ENCODE data around the gene CEP128. TPM values are rescaled to one million over a fixed set of nuclear protein-coding genes. Genes with fewer than 3 reads are reported as not detected.

CEP128 gene
- total RNA-seq, 1 experiment from 2014 or later, result 27.3 TPM

- TF ChIP-seq EZH2 (IDR thresholded peaks at IDR 0.05; ENCODE audit: borderline replicate concordance, low read depth, low read length, poor library complexity, severe bottlenecking) (no peak), CTCF (conservative IDR thresholded peaks at IDR 0.05; ENCODE audit: low read depth, low read length) (no peak)
- BruUV-seq (replicated peaks), result no TSS peak
- Histone ChIP-seq H3K27me3 (replicated peaks; ENCODE audit: insufficient read depth, low read depth, low read length, poor library complexity) (no peaks in the 10 kb centered on the region), H3K27ac (ENCODE audit: low read depth, low read length, poor library complexity, severe bottlenecking) (no peak overlapping the region), H3K4me1 (ENCODE audit: insufficient read depth, low read length, poor library complexity, severe bottlenecking) (no peaks in the 10 kb centered on the region), H3K36me3 (ENCODE audit: insufficient read depth, low read length, poor library complexity, severe bottlenecking) (no peaks in the 10 kb centered on the region), H3K9me3 (ENCODE audit: low read depth, low read length, poor library complexity, severe bottlenecking) (peaks cover under 1% of the 10 kb centered on the region), H3K4me3 (ENCODE audit: low read depth, low read length, poor library complexity, severe bottlenecking) (no peak overlapping the region)
- intact Hi-C loops (cut with micrococcal nuclease; ENCODE audit: unreplicated experiment), result no loop called here
- ChIA-PET CTCF (no interaction called here), POLR2A (ENCODE audit: low non-redundant PET) (no interaction called here)
- no peak for DNase-seq (ENCODE audit: low spot score)
Observed at GRCh38 chr14:80535171-80535570, 406.4 kb downstream of the CEP128 start.

- intact Hi-C loops (cut with micrococcal nuclease; ENCODE audit: unreplicated experiment), result no loop called here
- ChIA-PET CTCF (no interaction called here), POLR2A (ENCODE audit: low non-redundant PET) (no interaction called here)
Observed at GRCh38 chr14:80523518-80524117, 417.9 kb downstream of the CEP128 start.

GRCh38 chr14:80522936-80523335, 418.6 kb downstream of the CEP128 start:
- BruUV-seq (replicated peaks), result no TSS peak
- CTCF ChIA-PET, result no interaction called here

More at GRCh38 chr14:80523518-80524117, 417.9 kb downstream of the CEP128 start:
- Histone ChIP-seq H3K36me3 (ENCODE audit: insufficient read depth, low read length, poor library complexity, severe bottlenecking) (no peaks in the 10 kb centered on the region), H3K9me3 (ENCODE audit: low read depth, low read length, poor library complexity, severe bottlenecking) (no peaks in the 10 kb centered on the region), H3K4me1 (ENCODE audit: insufficient read depth, low read length, poor library complexity, severe bottlenecking) (no peaks in the 10 kb centered on the region), H3K4me3 (ENCODE audit: low read depth, low read length, poor library complexity, severe bottlenecking) (no peak overlapping the region), H3K27ac (ENCODE audit: low read depth, low read length, poor library complexity, severe bottlenecking) (no peak overlapping the region), H3K27me3 (replicated peaks; ENCODE audit: insufficient read depth, low read depth, low read length, poor library complexity) (no peaks in the 10 kb centered on the region)
- DNase-seq (ENCODE audit: low spot score), result no peak
- TF ChIP-seq EZH2 (IDR thresholded peaks at IDR 0.05; ENCODE audit: borderline replicate concordance, low read depth, low read length, poor library complexity, severe bottlenecking) (no peak), CTCF (conservative IDR thresholded peaks at IDR 0.05; ENCODE audit: low read depth, low read length) (no peak)
- BruUV-seq (replicated peaks), result no TSS peak

More at GRCh38 chr14:80522936-80523335, 418.6 kb downstream of the CEP128 start:
- H3K36me3 ChIP-seq (ENCODE audit: insufficient read depth, low read length, poor library complexity, severe bottlenecking), result no peaks in the 10 kb centered on the region
- no peak overlapping the region for H3K4me3 ChIP-seq (ENCODE audit: low read depth, low read length, poor library complexity, severe bottlenecking)
- TF ChIP-seq EZH2 (IDR thresholded peaks at IDR 0.05; ENCODE audit: borderline replicate concordance, low read depth, low read length, poor library complexity, severe bottlenecking) (no peak), CTCF (conservative IDR thresholded peaks at IDR 0.05; ENCODE audit: low read depth, low read length) (no peak)
- intact Hi-C loops (cut with micrococcal nuclease; ENCODE audit: unreplicated experiment), result no loop called here
- H3K27ac ChIP-seq (ENCODE audit: low read depth, low read length, poor library complexity, severe bottlenecking), result no peak overlapping the region
- POLR2A ChIA-PET (ENCODE audit: low non-redundant PET), result no interaction called here
- DNase-seq (ENCODE audit: low spot score), result no peak
- no peaks in the 10 kb centered on the region for H3K27me3 ChIP-seq (replicated peaks; ENCODE audit: insufficient read depth, low read depth, low read length, poor library complexity)
- H3K4me1 ChIP-seq (ENCODE audit: insufficient read depth, low read length, poor library complexity, severe bottlenecking), result no peaks in the 10 kb centered on the region
- no peaks in the 10 kb centered on the region for H3K9me3 ChIP-seq (ENCODE audit: low read depth, low read length, poor library complexity, severe bottlenecking)

Measured in A673 (cell line).